Measurements from ENCODE around the gene GHSR. TPM values are rescaled to one million over a fixed set of nuclear protein-coding genes. Genes with fewer than 3 reads are reported as not detected.
"Not testable (repeated sequence)": the region's sequence is repeated elsewhere in the genome, so short reads cannot be mapped to it uniquely, and the experiment has no call there.

The GHSR gene, protein sequence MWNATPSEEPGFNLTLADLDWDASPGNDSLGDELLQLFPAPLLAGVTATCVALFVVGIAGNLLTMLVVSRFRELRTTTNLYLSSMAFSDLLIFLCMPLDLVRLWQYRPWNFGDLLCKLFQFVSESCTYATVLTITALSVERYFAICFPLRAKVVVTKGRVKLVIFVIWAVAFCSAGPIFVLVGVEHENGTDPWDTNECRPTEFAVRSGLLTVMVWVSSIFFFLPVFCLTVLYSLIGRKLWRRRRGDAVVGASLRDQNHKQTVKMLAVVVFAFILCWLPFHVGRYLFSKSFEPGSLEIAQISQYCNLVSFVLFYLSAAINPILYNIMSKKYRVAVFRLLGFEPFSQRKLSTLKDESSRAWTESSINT
- not detected for total RNA-seq
- long read RNA-seq = 0 reads

- intact Hi-C loops (cut with DNase I, micrococcal nuclease) = no loop called here
Measured at GRCh38 chr3:172447611-172448579, at the start of gene GHSR. Gene GHSR, minus strand, starts transcription at chr3:172448456. Its CDS starts 43 bp downstream, at chr3:172448413.

DNA sequence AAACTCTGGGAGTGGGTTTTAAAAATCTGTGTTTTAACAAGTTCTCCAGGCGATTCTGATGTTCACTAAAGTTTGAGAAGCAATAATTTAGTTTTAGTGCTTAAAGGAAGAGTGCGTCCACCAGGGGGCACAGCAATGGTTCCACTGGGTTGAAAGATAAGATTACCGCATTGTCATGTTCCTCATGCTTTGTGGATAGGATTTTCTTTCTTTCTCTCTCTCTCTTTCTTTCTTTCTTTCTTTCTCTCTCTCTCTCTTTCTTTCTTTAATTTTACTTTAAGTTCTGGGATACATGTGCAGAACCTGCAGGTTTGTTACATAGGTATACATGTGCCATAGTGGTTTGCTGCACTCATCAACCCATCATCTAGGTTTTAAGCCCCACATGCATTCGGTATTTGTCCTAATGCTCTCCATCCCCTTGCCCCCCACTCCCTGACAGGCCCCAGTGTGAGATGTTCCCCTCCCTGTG is 42.0 kb upstream of the GHSR start:
- ATAC-seq (peak; percentile 81), DNase-seq (peak; percentile 69 to 95)
- intact Hi-C loops (cut with DNase I, micrococcal nuclease) = not testable (repeated sequence)

More at GRCh38 chr3:172447611-172448579, at the start of gene GHSR:
- DNase-seq (no peak), ATAC-seq (no peak)

DNA sequence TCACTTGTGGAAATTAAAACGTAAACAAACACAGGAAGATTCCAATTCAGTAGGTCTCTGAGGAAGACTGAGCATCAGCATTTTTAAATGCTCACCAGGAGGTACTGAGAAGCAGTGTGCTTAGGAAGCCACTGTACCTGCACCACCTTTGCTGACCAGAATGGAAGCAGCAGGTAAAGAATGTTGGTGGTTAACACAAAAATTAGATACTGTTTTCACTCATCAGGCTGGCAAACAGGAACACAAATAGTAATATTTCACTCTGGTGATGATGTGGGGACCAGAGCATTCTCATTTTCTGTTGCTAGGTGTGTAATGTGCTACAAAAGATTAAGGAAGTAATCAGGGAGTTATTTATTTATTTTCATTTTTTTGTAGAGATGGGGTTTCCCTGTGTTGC is 29.9 kb upstream of the GHSR start:
- intact Hi-C loops (cut with DNase I, micrococcal nuclease) = no loop called here
- no peak for DNase-seq
- ATAC-seq = no peak

DNA sequence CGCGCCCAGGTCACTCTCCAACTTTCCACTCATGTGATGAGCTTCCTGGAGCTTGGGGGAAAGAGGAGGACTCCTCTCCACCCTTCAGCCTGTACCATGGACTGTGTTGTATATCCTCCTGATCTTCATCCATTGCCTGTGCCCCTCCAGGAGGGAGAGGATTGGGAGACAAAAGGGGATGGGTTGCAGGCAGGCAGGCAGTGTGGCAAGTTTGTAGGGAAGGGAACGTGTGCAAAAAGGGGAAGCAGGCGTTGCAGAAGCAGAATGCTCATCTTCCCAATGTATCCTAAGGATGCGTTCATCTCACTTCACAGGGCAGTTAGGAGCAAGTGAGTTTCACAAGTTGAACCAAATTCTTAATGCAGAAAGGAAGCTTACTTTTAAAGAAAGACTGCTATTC is 28.1 kb upstream of the GHSR start:
- ATAC-seq = peak; percentile 45
- intact Hi-C loops (cut with DNase I, micrococcal nuclease) = no loop called here
- no peak for DNase-seq

GRCh38 chr3:172475703-172476102 is 27.4 kb upstream of the GHSR start:
- DNase-seq (no peak), ATAC-seq (no peak)
- intact Hi-C loops (cut with DNase I, micrococcal nuclease) = no loop called here

GRCh38 chr3:172471903-172472302 is 23.6 kb upstream of the GHSR start:
- ATAC-seq (no peak), DNase-seq (no peak)
- intact Hi-C loops (cut with DNase I, micrococcal nuclease) = no loop called here

DNA sequence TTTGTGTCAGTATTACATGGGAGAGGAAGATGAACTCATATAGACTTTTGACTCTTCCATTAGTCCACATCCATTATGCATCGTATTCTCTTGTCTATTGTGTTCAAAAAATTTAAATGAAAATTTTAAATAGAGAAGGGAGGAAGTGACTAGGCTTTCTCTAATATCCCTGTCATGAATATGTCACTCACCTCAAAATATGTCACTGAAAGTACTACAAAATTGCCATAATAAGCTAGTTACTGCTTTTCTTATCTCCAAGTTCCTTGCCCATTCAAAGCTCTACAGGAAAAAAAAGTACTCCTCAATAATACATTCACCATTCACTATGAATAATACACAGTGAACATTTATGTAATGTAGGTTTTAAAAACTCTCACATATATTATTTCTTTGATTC is 22.3 kb upstream of the GHSR start:
- ATAC-seq (no peak), DNase-seq (no peak)
- intact Hi-C loops (cut with DNase I, micrococcal nuclease) = no loop called here

DNA sequence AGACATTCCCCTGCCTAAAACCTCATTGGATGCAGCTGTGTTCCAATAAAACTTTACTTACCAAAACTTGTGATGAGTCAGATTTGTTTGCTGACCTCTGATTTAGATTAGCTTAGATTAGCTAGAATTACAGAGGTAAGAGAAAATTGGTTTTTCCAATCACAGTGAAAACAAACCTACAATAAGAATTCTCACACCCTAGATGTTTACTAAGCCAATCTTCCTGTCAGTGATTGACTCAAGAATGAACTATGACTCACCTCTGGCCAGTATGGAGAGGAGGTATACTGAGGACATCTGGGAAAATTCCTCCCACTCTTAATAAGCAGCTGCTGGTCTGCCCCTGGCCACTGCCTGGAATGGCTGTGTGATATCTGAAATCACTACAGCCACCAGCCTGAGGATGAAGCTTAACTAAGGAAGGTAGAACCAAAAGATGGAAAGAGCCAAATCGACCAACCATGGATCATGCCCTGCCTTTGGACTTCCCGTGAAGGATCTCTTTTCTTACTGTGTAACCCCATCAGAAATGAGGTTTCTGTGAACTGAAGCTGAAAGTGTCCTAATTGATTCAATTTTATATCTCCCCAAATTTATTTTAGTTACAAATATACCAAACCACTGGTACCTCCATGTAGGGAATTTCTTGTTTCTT is 19.0 kb upstream of the GHSR start:
- no peak for DNase-seq
- peak; percentile 45 for ATAC-seq
- intact Hi-C loops (cut with DNase I, micrococcal nuclease) = no loop called here

DNA sequence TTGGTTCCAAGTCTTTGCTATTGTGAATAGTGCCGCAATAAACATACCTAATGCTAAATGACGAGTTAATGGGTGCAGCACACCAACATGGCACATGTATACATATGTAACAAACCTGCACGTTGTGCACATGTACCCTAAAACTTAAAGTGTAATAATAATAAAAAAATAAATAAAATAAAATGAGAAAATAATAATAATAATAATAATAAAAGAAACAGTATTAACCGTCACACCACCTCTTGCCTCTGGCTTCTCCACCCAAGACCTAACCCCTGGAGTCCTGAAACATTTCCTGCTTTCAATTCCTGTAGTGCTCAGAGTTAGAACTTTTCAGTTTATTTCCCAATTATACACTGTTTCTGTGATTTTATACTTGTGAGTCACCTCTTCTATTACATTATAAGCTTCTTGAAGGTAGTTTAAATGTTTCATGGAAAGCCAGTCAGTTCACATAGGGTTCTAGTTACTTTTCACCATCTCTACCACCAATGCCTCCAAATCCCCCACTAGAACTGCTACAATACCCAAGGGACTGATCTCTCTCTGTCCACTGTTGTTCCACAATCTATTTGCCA is 18.4 kb upstream of the GHSR start:
- intact Hi-C loops (cut with DNase I, micrococcal nuclease) = no loop called here
- ATAC-seq = no peak
- no peak for DNase-seq

GRCh38 chr3:172465281-172465680 is 17.0 kb upstream of the GHSR start:
- no peak for ATAC-seq
- intact Hi-C loops (cut with DNase I, micrococcal nuclease) = no loop called here
- no peak for DNase-seq

DNA sequence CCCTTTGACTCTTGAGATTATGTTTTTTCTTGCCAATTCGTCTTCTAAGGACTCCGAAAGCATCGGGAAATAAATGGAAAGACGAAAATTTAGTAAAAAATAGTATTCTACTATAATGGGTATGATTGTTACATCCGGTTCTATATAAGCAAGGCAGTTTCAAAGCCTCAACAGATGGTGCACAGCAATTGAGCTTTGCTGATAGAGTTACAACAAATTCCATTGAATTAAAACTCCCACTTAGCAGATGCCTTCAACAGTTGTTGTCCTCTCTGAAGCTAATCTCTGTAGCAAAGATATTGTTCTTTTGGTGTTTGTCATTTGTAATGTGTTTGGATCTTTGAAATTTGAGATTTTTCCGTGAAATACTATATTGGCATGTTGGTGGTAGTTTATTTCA is 16.1 kb upstream of the GHSR start:
- intact Hi-C loops (cut with DNase I, micrococcal nuclease) = no loop called here
- ATAC-seq (no peak), DNase-seq (no peak)

DNA sequence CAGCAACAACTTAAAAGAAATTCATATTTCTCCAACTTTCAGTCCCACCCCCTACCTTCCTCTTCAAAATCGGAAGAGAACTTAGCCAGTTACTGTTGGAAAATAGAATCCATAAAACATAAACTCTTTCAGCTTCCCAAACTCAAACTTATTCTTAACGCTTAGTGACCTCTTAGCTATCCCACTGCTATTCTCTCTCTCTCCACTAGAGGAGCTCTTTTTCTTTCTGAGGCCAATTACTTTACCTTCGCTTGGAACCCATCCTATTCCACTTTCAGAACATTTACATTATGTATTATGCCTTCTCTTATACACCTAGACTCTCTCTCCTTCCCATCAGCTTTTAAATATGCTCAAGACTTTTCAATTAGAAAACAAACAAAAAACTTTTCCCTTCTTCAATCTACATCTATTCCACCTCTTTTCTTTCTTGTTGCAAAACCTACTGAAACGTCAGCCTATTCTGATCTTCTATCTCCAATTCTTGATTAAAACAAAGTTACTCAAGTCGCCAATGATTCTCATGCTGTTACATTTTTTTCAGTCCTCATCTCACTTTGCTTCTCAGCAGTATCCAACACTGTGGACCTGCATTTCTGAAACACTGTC is 13.4 kb upstream of the GHSR start:
- intact Hi-C loops (cut with DNase I, micrococcal nuclease) = no loop called here
- DNase-seq = no peak
- peak; percentile 56 for ATAC-seq

- ATAC-seq = no peak
- no peak for DNase-seq
- intact Hi-C loops (cut with DNase I, micrococcal nuclease) = no loop called here
Measured at GRCh38 chr3:172456404-172456803, 8.1 kb upstream of the GHSR start.

DNA sequence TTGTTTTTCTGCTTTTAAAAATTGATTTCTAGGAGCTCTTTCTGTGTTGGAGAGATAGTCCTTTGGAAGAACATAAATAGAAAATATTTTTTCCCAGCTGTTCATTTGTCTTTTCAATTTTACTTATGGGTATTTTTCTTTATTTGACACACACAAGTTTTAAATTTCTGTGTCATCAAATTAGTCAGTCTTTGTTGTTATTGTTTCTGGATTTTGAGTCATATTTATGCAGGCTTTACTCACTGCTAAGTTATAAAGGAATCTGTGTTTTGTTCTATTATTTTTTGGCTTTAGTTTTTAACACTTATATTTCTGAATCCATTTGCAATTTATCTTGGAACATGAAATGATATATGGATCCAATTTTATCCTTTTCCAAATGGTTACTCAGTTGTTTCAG is 5.9 kb upstream of the GHSR start:
- DNase-seq (no peak), ATAC-seq (no peak)
- intact Hi-C loops (cut with DNase I, micrococcal nuclease) = no loop called here

DNA sequence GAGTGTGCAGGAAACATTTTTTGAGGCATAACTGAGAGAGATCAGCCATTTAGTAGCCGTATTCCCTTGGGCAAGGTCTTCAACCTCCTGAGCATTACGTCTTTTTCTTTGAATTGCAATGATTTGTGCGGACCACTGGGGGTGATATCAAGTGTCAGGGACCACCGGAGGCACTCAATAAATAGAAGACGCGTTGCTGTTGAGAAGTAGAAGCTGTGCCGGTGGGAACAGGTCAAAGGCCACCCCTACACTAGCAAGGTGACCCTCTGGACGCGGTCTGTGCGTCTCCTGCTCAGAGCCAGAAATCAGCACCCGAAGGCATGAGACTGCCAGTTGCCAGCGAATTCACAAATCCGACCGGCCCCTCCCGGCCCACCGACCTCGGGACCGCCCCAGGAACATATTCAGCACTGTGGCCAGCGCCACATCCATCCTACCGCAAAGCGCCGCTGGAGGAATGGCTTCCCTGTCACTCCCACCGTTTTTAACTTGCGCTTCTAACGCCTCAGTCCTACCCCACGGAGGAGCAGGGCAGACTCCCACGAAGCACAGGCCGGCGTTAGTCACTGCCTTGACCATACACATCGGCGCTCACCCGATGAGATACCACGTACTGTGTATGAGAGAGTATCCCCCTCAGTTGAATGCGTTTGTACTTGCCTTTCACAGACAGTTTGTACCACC is 1.4 kb upstream of the GHSR start:
- ATAC-seq (no peak), DNase-seq (peak in 1 of 2 donors; percentile 13)
- intact Hi-C loops (cut with DNase I, micrococcal nuclease) = no loop called here

- DNase-seq (no peak), ATAC-seq (no peak)
- intact Hi-C loops (cut with DNase I, micrococcal nuclease) = no loop called here
Measured at GRCh38 chr3:172448661-172449465, 607 bp upstream of the GHSR start.

- ATAC-seq (no peak), DNase-seq (no peak)
- intact Hi-C loops (cut with DNase I, micrococcal nuclease) = no loop called here
Measured at GRCh38 chr3:172446198-172446597, 2.1 kb downstream of the GHSR start.

All from left colon (tissue), 2 donors.